Esophagus squamous epithelium (tissue), 5 donors: ENCODE measurements around the gene ELP4. TPM values are rescaled to one million over a fixed set of nuclear protein-coding genes. Genes with fewer than 3 reads are reported as not detected.
A peak's percentile ranks its signal among the peaks of the same experiment; 100 is the strongest.

Source experiments
- DNase-seq: peaks from one replicate; lab custom pipeline; 2025; lab: John Stamatoyannopoulos, UW
- H3K27ac ChIP-seq, 4 donors: fragments of 200-600 bp; sonication (generic); one replicate each; pipeline ENCODE4 v1.5.1; 2016 to 2019; ENCODE audit warnings: mild to moderate bottlenecking in 1 of 4
- H3K27me3 ChIP-seq, 4 donors: fragments of 200-600 bp; sonication (generic); 1 replicate in 3 of 4; 2 replicates in 1 of 4; pipeline versions ENCODE4 v1.5.1 to v1.6.0; 2017 to 2021; ENCODE audit warnings: antibody characterized with exemption in 1 of 4
- H3K36me3 ChIP-seq, 3 donors: fragments of 200-600 bp; sonication (generic); one replicate each; pipeline ENCODE4 v1.5.1; 2016 to 2019
- H3K4me1 ChIP-seq, 3 donors: fragments of 200-600 bp; sonication (generic); one replicate each; pipeline ENCODE4 v1.5.1; 2017 to 2019
- H3K4me3 ChIP-seq, 4 donors: fragments of 200-600 bp; sonication (generic); 1 replicate in 3 of 4; 2 replicates in 1 of 4; pipeline ENCODE4 v1.5.1; 2016 to 2019; ENCODE audit warnings: mild to moderate bottlenecking in 2 of 4, moderate library complexity in 1 of 4
- H3K9me3 ChIP-seq, 3 donors: fragments of 200-600 bp; sonication (generic); one replicate each; pipeline ENCODE4 v1.5.1; 2016 to 2019
- CTCF ChIP-seq, 6 experiments: fragments of 450-650 bp in 4 of 6; fragments of 200-600 bp in 2 of 6; sonication (generic) in 2 of 6; IDR thresholded peaks; one replicate each; pipeline ENCODE4 v1.5.1; 2016 to 2019; ENCODE audit warnings: antibody characterized with exemption in 6 of 6, mild to moderate bottlenecking in 4 of 6, moderate library complexity in 4 of 6
- POLR2A ChIP-seq, 4 donors: fragments of 450-650 bp; IDR thresholded peaks; one replicate each; pipeline ENCODE4 v1.6.1; 2017; ENCODE audit warnings: antibody characterized with exemption in 4 of 4, mild to moderate bottlenecking in 4 of 4, moderate library complexity in 3 of 4
- WGBS, 2 donors: methylation state at CpG; one replicate each; pipeline ENCODE4 v1.1.5; 2018; 5-methylcytosine and 5-hydroxymethylcytosine counted together
- intact Hi-C: fragments of 100-400 bp; cut with DNase I; formaldehyde crosslinking; loops from one replicate; pipeline ENCODE4 v1.15.0; 2022
- total RNA-seq, 4 donors: library from RNA; depleted of rRNA; stranded (reverse); fragments of >200 nt; gene quantifications; one replicate each; pipeline ENCODE4 v1.1.0, GENCODE V29; 2016
- donor health status: DM: yes; HTN: yes; CAD: no.

The ELP4 gene
- total RNA-seq, 4 donors from 2014 or later: 15.7 to 24.6 (median 23.9) TPM

- Histone ChIP-seq H3K36me3 (no peaks in the 10 kb centered on the region), H3K27me3 (no peaks in the 10 kb centered on the region), H3K9me3 (no peaks in the 10 kb centered on the region), H3K4me3 (no peak overlapping the region), H3K4me1 (no peaks in the 10 kb centered on the region), H3K27ac (no peak overlapping the region)
- 82 to 86% methylated on average over 2 of the region's 2 CpGs for WGBS, 2 donors
- DNase-seq: no peak
- intact Hi-C loops: no loop called here
- TF ChIP-seq POLR2A (IDR thresholded peaks at IDR 0.05): no peak
- no peak for TF ChIP-seq CTCF (IDR thresholded peaks at IDR 0.05)
These were observed 31.4 kb upstream of the ELP4 start for GRCh38 chr11:31478223-31478590.

- DNase-seq: no peak
- Histone ChIP-seq H3K9me3 (no peaks in the 10 kb centered on the region), H3K27me3 (no peaks in the 10 kb centered on the region), H3K27ac (no peak overlapping the region), H3K4me1 (no peaks in the 10 kb centered on the region), H3K36me3 (no peaks in the 10 kb centered on the region), H3K4me3 (no peak overlapping the region)
- no peak for TF ChIP-seq POLR2A (IDR thresholded peaks at IDR 0.05)
- TF ChIP-seq CTCF (IDR thresholded peaks at IDR 0.05): no peak
- WGBS, 2 donors: 91% methylated on average over 4 of the region's 4 CpGs
- intact Hi-C loops: no loop called here
These were observed 30.5 kb upstream of the ELP4 start for GRCh38 chr11:31479066-31479465.

GRCh38 chr11:31480930-31481329 lies 28.6 kb upstream of the ELP4 start:
- H3K9me3 ChIP-seq: no peaks in the 10 kb centered on the region
- H3K36me3 ChIP-seq: no peaks in the 10 kb centered on the region
- no peak overlapping the region for H3K27ac ChIP-seq
- intact Hi-C loops: no loop called here
- no peak for DNase-seq
- H3K27me3 ChIP-seq: no peaks in the 10 kb centered on the region
- H3K4me1 ChIP-seq: no peaks in the 10 kb centered on the region
- TF ChIP-seq CTCF (IDR thresholded peaks at IDR 0.05) (no peak), POLR2A (IDR thresholded peaks at IDR 0.05) (no peak)
- 94% methylated on average over 3 of the region's 3 CpGs for WGBS, 2 donors
- H3K4me3 ChIP-seq: no peak overlapping the region

- Histone ChIP-seq H3K4me1 (no peaks in the 10 kb centered on the region), H3K4me3 (no peak overlapping the region), H3K27ac (no peak overlapping the region), H3K27me3 (no peaks in the 10 kb centered on the region), H3K9me3 (no peaks in the 10 kb centered on the region), H3K36me3 (no peaks in the 10 kb centered on the region)
- no peak for DNase-seq
- 81 to 85% methylated on average over 4 of the region's 4 CpGs for WGBS, 2 donors
- TF ChIP-seq POLR2A (IDR thresholded peaks at IDR 0.05): no peak
- intact Hi-C loops: no loop called here
These were observed 25.1 kb upstream of the ELP4 start for GRCh38 chr11:31484497-31484896.

- intact Hi-C loops: no loop called here
- no peak for DNase-seq
- no peak for TF ChIP-seq POLR2A (IDR thresholded peaks at IDR 0.05)
- TF ChIP-seq CTCF (IDR thresholded peaks at IDR 0.05): peak in 4 of 6 experiments; percentile 13 to 40 (median 20)
- 25 to 36% methylated on average over 1 of the region's 1 CpG for WGBS, 2 donors
- Histone ChIP-seq H3K4me3 (no peak overlapping the region), H3K27me3 (no peaks in the 10 kb centered on the region), H3K9me3 (no peaks in the 10 kb centered on the region), H3K36me3 (no peaks in the 10 kb centered on the region), H3K4me1 (peaks cover 0 to 9% (median 0%) of the 10 kb centered on the region in 3 donors), H3K27ac (no peak overlapping the region)
These were observed 21.7 kb upstream of the ELP4 start for GRCh38 chr11:31487848-31488247.

GRCh38 chr11:31492320-31492913 lies 17.1 kb upstream of the ELP4 start:
- TF ChIP-seq CTCF (IDR thresholded peaks at IDR 0.05): no peak
- no peak for TF ChIP-seq POLR2A (IDR thresholded peaks at IDR 0.05)
- Histone ChIP-seq H3K4me3 (no peak overlapping the region), H3K27me3 (no peaks in the 10 kb centered on the region), H3K36me3 (peaks cover 0 to 19% (median 0%) of the 10 kb centered on the region in 3 donors), H3K27ac (no peak overlapping the region), H3K9me3 (no peaks in the 10 kb centered on the region), H3K4me1 (peaks cover 0 to 9% (median 0%) of the 10 kb centered on the region in 3 donors)
- 89 to 100% methylated on average over 2 of the region's 2 CpGs for WGBS, 2 donors
- intact Hi-C loops: no loop called here
- DNase-seq: no peak
